ENCODE data around the gene SLC4A4. TPM values are rescaled to one million over a fixed set of nuclear protein-coding genes. Genes with fewer than 3 reads are reported as not detected.

The SLC4A4 gene
- total and polyA plus RNA-seq, 10 of the 15 experiments (the other 5 are each of a cell fraction or from before 2014, with no cell fraction given): 0.05 to 0.44 (median 0.18) TPM

DNA sequence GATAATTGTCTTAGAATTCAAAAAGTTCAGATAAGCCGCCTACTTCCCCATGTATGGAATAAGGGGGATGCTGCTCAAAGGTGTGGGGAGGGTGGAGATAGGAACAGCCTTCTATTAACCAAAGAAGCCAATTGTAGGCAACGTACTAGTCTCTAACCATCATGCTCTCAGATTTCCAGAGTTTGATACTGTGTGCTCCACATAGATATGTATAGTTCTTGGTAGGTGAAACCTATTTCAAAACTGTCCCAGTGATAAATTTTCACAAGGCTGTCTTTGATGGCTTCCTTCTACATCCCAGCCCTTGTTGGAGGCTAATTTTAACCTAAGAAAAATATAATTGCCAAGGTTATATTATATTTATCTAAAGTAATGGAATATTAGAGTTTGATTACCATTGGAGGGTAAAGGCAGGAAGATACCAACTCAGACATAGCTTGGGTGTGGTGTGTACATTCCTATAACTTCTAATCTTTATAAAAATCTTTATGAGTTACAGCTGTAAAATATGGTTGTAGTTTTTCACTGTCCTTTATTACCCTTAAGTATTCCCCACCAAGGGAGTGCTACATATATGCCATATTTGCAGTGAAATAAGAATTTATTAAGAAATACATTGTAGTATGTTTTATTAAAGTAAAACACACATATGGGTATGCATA lies 87.7 kb downstream of the SLC4A4 start:
- POLR2A ChIA-PET: no interaction called here
- in situ Hi-C loops (cut with MboI): no loop called here
- Histone ChIP-seq H3K9ac (ENCODE audit: control insufficient read depth, insufficient read depth, low read length) (no peak overlapping the region), H2AFZ (ENCODE audit: control insufficient read depth, low read depth, low read length) (no peak overlapping the region), H3K27me3 (replicated peaks in 1 of 2; ENCODE audit: control insufficient read depth in 2 of 2, insufficient read depth in 2 of 2, low read length in 1 of 2) (no peaks in the 10 kb centered on the region; a peak in 1 of 4 replicates), H3K4me1 (ENCODE audit: control insufficient read depth, insufficient read depth, low read length) (no peaks in the 10 kb centered on the region), H3K27ac (ENCODE audit: control insufficient read depth, insufficient read depth) (no peak overlapping the region), H3K4me2 (ENCODE audit: control insufficient read depth, insufficient read depth) (no peak overlapping the region), H4K20me1 (ENCODE audit: control insufficient read depth, insufficient read depth) (no peaks in the 10 kb centered on the region), H3K36me3 (ENCODE audit: control insufficient read depth in 2 of 2, insufficient read depth in 2 of 2, low read length in 1 of 2) (no peaks in the 10 kb centered on the region), H3K4me3 (no peak overlapping the region), H3K79me2 (ENCODE audit: control insufficient read depth, insufficient read depth, low read length) (no peaks in the 10 kb centered on the region), H3K9me3 (replicated peaks; ENCODE audit: control insufficient read depth, insufficient read depth, low read length) (no peaks in the 10 kb centered on the region)
- no TSS peak for BruUV-seq (replicated peaks)
- no peak for ATAC-seq
- 42% methylated on average over 2 of the region's 2 CpGs for whole genome bisulfite sequencing (ENCODE audit: insufficient coverage, insufficient replicate concordance, low lambda C conversion rate, missing lambda C conversion rate)
- intact Hi-C loops (cut with micrococcal nuclease; ENCODE audit: unreplicated experiment): no loop called here
- FAIRE-seq: no peak
- CTCF ChIA-PET: no interaction called here
- DNase-seq (ENCODE audit: low read depth, low spot score): no peak
- RAD21 ChIA-PET (ENCODE audit: unreplicated experiment): no interaction called here
- SMC1A ChIA-PET (ENCODE audit: uncharacterized antibody, unreplicated experiment): interaction anchor here (1.2 kb wide), 1 partner anchor 156 kb away, joined by 4 read pairs; no protein-coding TSS in a partner anchor
- TF ChIP-seq FOXK2 (IDR thresholded peaks at IDR 0.05) (no peak), ZBED1 (IDR thresholded peaks at IDR 0.05; ENCODE audit: borderline replicate concordance) (no peak), BRCA1 (IDR thresholded peaks at IDR 0.05; ENCODE audit: low read depth, low read length) (no peak), ZNF622 (IDR thresholded peaks at IDR 0.05) (no peak), TBL1XR1 (IDR thresholded peaks at IDR 0.05; ENCODE audit: low read depth, low read length) (no peak), ZNF384 (IDR thresholded peaks at IDR 0.05; ENCODE audit: borderline replicate concordance, low read depth, low read length) (no peak), TCF12 (IDR thresholded peaks at IDR 0.05; ENCODE audit: low read depth, low read length) (no peak)
- TF ChIP-seq, protein P1, sequence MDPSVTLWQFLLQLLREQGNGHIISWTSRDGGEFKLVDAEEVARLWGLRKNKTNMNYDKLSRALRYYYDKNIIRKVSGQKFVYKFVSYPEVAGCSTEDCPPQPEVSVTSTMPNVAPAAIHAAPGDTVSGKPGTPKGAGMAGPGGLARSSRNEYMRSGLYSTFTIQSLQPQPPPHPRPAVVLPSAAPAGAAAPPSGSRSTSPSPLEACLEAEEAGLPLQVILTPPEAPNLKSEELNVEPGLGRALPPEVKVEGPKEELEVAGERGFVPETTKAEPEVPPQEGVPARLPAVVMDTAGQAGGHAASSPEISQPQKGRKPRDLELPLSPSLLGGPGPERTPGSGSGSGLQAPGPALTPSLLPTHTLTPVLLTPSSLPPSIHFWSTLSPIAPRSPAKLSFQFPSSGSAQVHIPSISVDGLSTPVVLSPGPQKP (IDR thresholded peaks at IDR 0.05; ENCODE audit: low read depth, low read length): no peak
- TF ChIP-seq, protein P2, sequence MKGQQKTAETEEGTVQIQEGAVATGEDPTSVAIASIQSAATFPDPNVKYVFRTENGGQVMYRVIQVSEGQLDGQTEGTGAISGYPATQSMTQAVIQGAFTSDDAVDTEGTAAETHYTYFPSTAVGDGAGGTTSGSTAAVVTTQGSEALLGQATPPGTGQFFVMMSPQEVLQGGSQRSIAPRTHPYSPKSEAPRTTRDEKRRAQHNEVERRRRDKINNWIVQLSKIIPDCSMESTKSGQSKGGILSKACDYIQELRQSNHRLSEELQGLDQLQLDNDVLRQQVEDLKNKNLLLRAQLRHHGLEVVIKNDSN (IDR thresholded peaks at IDR 0.05; ENCODE audit: borderline replicate concordance, extremely low read length, insufficient read depth, low read depth, low read length): no peak

Measured in GM12878 (cell line).